Activated gamma-delta T cell (primary cell): Measurements from ENCODE around the gene KCNT1.

ENCODE experiments used
- DNase-seq: peaks from one replicate; lab custom pipeline; 2025; lab: John Stamatoyannopoulos, UW

The KCNT1 gene

GRCh38 chr9:135747311-135747710, 45.3 kb downstream of the KCNT1 start:
- DNase-seq, result no peak

- no peak for DNase-seq
These were observed 46.7 kb downstream of the KCNT1 start for GRCh38 chr9:135748676-135749075.

- DNase-seq, result no peak
These were observed 47.4 kb downstream of the KCNT1 start for GRCh38 chr9:135749171-135750045.

GRCh38 chr9:135750786-135751185, 48.8 kb downstream of the KCNT1 start:
- DNase-seq, result no peak

GRCh38 chr9:135751501-135751900, 49.5 kb downstream of the KCNT1 start:
- no peak for DNase-seq

- no peak for DNase-seq
These were observed 50.6 kb downstream of the KCNT1 start for GRCh38 chr9:135752281-135753204.

- DNase-seq, result no peak
These were observed 51.6 kb downstream of the KCNT1 start for GRCh38 chr9:135753391-135754105.

- DNase-seq, result no peak
These were observed 54.6 kb downstream of the KCNT1 start for GRCh38 chr9:135756576-135756975.

GRCh38 chr9:135757356-135757755, 55.4 kb downstream of the KCNT1 start:
- no peak for DNase-seq

- DNase-seq, result no peak
These were observed 56.1 kb downstream of the KCNT1 start for GRCh38 chr9:135758056-135758455.

GRCh38 chr9:135758870-135759269, 56.9 kb downstream of the KCNT1 start:
- DNase-seq, result no peak

GRCh38 chr9:135759676-135760300, 57.8 kb downstream of the KCNT1 start:
- DNase-seq, result no peak

- no peak for DNase-seq
These were observed 58.5 kb downstream of the KCNT1 start for GRCh38 chr9:135760465-135760864.

GRCh38 chr9:135761150-135761844, 59.3 kb downstream of the KCNT1 start:
- no peak for DNase-seq

GRCh38 chr9:135761845-135762168, 59.8 kb downstream of the KCNT1 start:
- no peak for DNase-seq

- no peak for DNase-seq
These were observed 60.9 kb downstream of the KCNT1 start for GRCh38 chr9:135762921-135763320.

GRCh38 chr9:135763716-135764446, 61.9 kb downstream of the KCNT1 start:
- no peak for DNase-seq

GRCh38 chr9:135764731-135765130, 62.7 kb downstream of the KCNT1 start:
- no peak for DNase-seq

GRCh38 chr9:135765416-135765815, 63.4 kb downstream of the KCNT1 start:
- no peak for DNase-seq

- DNase-seq, result no peak
These were observed 64.3 kb downstream of the KCNT1 start for GRCh38 chr9:135766251-135766650.
